ENCODE measurements around the gene SDC1.

DNA sequence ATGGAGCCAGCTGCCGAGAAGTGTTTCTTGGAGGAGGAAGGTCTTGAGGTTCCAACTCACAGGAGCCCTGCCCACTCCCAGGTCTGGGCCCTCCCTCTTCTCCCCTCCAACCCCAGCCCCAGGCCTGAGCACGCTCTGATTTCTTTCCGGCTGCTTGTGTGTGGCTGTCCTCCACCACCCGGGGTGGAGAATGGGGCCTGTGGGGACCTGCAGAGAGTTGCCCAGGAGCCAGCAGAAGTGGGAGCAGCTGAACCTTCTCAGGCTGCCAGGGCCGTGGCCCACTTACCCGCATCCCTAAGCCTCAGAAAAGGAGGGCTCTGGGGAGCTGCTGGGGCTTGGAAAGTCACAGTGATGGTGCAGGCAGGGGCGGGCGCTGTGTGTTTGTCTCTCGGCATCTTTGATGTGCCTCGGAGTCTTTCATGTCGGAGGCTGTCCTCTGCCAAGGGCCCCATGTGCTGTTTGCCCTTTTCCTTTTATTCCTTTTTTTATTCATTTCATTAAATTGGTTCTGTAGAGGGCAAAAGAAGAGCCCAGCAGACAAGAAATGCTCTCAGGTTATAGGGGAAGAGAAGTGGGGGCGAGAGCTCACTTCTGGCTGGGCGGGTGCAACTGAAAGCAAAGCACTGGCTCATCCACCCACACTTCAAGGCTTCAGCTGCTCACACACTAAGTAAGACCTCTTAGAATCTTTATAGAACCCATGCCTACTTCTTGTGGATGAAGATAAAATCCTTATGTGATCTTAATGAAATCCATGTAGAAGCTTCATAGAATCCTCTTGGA, 52.5 kb downstream of the SDC1 start:
- no peak for TF ChIP-seq POLR2A (IDR thresholded peaks at IDR 0.05; ENCODE audit: extremely low read depth, insufficient read length)
- TF ChIP-seq, protein P1, sequence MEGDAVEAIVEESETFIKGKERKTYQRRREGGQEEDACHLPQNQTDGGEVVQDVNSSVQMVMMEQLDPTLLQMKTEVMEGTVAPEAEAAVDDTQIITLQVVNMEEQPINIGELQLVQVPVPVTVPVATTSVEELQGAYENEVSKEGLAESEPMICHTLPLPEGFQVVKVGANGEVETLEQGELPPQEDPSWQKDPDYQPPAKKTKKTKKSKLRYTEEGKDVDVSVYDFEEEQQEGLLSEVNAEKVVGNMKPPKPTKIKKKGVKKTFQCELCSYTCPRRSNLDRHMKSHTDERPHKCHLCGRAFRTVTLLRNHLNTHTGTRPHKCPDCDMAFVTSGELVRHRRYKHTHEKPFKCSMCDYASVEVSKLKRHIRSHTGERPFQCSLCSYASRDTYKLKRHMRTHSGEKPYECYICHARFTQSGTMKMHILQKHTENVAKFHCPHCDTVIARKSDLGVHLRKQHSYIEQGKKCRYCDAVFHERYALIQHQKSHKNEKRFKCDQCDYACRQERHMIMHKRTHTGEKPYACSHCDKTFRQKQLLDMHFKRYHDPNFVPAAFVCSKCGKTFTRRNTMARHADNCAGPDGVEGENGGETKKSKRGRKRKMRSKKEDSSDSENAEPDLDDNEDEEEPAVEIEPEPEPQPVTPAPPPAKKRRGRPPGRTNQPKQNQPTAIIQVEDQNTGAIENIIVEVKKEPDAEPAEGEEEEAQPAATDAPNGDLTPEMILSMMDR (IDR thresholded peaks at IDR 0.05; ENCODE audit: low read depth, low read length), result no peak
- TF ChIP-seq, protein P2, sequence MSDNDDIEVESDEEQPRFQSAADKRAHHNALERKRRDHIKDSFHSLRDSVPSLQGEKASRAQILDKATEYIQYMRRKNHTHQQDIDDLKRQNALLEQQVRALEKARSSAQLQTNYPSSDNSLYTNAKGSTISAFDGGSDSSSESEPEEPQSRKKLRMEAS (IDR thresholded peaks at IDR 0.05; ENCODE audit: low read depth, low read length), result no peak
- TF ChIP-seq MYC (IDR thresholded peaks at IDR 0.05; ENCODE audit: low read depth, low read length), result no peak

Measured in NB4 (cell line).